GM19468 (cell line): ENCODE measurements around the gene CDCA5.
"Not testable (repeated sequence)": the region's sequence is repeated elsewhere in the genome, so short reads cannot be mapped to it uniquely, and the experiment has no call there.

Experiments
- ATAC-seq: cut with Tn5 transposase; IDR thresholded peaks from one replicate; pipeline ENCODE4 v1.9.1; 2021; ENCODE audit warnings: mild to moderate bottlenecking, moderate library complexity, moderate number of reproducible peaks; ENCODE audit not compliant: unreplicated experiment; ENCODE audit errors: extremely low read depth

Gene CDCA5

GRCh38 chr11:65119670-65119995 lies 35.8 kb upstream of the CDCA5 start:
- no peak for ATAC-seq

- not testable (repeated sequence) for ATAC-seq
Measured at GRCh38 chr11:65118891-65119669, 35.2 kb upstream of the CDCA5 start.

- no peak for ATAC-seq
Measured at GRCh38 chr11:65118097-65118837, 34.4 kb upstream of the CDCA5 start.

GRCh38 chr11:65117206-65118096 lies 33.6 kb upstream of the CDCA5 start, which contains the start of gene ZNHIT2:
Gene ZNHIT2 (minus strand): TSS chr11:65117701. CDS start chr11:65117653, 48 bp downstream.
- peak; percentile 31 for ATAC-seq

GRCh38 chr11:65116370-65117205 lies 32.7 kb upstream of the CDCA5 start:
- no peak for ATAC-seq

- ATAC-seq: no peak
Measured at GRCh38 chr11:65115361-65116082, 31.7 kb upstream of the CDCA5 start.

DNA sequence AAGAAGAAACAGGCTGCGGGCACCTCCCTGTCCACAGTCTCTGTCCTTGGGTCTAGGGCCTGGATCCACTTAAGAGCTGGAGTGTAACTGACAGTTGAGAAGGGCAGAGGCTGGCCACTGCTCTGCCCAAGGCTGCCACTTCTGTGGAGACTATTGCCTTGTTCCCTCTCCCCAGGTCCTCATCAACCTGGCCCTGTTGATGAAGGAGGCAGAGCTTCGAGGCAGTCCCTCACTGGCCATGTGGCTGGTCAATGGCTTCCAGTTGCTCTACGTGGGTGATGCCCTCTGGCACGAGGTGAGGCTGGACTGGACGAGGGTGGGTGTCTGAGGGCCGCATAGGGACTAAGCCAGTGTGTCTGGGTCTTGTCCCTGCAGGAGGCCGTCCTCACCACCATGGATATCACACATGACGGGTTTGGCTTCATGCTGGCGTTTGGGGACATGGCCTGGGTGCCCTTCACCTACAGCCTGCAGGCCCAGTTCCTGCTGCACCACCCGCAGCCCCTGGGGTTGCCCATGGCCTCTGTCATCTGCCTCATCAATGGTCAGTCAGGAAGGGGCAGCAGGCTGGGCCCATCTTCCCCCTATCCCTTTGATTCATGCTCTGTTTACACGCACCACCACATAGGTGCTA lies 30.8 kb upstream of the CDCA5 start:
- ATAC-seq: no peak

DNA sequence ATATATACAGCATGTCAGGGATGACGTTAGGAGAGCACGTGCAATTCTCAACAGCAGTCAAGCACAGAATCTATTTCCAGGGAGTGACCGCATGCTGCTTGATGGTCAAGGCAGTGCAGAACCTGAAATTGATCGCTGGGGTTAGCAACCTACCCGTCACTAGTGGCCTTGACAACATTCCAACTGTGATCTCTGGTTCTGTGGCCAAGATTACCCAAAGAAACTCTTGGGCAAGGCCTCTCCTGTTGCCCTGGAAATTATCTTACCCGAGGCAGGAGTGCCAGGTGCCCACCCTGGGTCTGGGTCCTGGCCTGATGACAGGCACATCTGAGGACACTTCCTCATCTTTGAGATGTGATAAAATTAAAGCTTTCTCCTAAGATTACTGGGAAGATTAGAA lies 30.0 kb upstream of the CDCA5 start:
- ATAC-seq: no peak

DNA sequence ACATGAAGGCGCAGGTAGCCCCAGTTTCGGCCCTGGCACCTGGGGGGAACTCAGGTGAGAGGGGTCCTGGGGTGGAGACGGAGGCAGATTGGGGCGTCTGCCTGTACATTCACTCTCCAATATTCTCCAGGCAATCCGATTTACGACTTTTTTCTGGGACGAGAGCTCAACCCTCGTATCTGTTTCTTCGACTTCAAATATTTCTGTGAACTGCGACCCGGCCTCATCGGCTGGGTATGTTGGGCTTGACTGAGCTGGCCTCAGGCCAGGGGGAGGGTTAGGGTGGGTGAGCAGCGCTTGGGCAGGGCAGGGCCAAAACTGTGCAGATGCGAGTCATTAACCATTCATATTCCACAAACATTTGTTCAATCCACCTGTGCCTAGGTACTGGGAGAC lies 29.5 kb upstream of the CDCA5 start:
- ATAC-seq: no peak

- ATAC-seq: no peak
Measured at GRCh38 chr11:65112546-65113360, 28.9 kb upstream of the CDCA5 start.

GRCh38 chr11:65111744-65112545 lies 28.1 kb upstream of the CDCA5 start, which contains the start of gene TM7SF2:
Gene TM7SF2 (plus strand): TSS chr11:65111872. CDS start chr11:65112016, 144 bp downstream.
- ATAC-seq: no peak

- no peak for ATAC-seq
Measured at GRCh38 chr11:65111159-65111743, 27.4 kb upstream of the CDCA5 start.

- ATAC-seq: no peak
Measured at GRCh38 chr11:65110354-65110861, 26.6 kb upstream of the CDCA5 start.

DNA sequence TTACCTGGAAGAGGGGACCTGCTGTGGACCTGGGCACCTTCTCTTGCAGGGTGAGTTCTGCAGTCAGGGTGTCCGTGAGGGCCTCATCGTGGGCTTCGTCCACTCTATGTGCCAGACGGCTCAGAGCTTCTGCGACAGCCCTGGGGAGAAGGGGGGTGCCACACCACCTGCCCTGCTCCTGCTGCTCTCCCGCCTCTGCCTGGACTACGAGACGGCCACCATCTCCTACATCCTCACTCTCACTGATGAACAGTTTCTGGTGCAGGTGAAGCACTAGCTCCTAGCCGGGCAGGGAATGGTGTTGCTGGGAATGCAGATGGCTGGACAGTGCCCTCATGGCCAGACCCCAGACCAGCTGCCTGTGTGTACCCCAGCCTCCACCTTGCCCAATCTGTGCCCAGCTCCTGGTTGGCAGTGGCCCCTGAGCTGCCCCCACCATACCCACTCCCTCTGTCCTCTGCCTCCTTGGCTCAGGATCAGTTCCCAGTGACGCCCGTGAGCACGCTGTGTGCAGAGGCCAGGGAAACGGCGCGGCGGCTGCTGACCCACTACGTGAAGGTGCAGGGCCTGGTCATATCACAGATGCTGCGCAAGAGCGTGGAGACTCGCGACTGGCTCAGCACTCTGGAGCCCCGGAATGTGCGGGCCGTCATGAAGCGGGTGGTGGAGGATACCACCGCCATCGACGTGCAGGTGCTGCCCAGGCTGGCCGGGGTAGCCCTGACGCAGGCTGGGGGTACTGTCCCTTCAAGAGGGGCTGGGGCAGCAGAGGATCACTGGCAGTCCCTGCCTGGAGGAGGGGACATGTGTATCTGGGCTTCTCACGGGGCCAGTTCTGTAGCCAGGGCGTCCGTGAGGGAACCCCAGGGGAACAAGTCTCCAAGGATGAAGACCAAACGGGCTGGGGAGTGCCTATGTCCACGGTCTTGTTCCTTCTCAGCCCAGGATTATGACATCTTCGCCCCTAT lies 25.7 kb upstream of the CDCA5 start:
- ATAC-seq: no peak

DNA sequence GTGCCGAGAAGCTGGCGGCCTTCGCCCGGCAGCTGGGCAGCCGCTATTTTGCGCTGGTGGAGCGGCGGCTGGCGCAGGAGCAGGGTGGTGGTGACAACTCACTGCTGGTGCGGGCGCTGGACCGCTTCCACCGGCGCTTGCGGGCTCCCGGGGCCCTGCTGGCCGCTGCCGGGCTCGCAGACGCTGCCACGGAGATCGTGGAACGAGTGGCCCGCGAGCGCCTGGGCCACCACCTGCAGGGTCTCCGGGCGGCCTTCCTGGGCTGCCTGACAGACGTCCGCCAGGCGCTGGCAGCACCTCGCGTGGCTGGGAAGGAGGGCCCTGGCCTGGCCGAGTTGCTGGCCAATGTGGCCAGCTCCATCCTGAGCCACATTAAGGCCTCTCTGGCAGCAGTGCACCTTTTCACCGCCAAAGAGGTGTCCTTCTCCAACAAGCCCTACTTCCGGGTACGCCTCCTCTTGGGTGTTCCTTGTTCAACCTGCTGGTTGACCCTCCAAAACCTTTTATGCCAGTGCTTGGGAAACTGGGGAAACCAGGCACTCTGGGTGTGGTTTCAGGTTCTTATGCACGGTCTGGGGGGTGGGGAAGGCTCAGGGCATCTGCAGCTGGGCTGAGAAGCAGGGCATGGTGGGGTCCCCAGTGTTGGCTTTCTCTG lies 24.8 kb upstream of the CDCA5 start:
- no peak for ATAC-seq
